Measurements from ENCODE around the gene GGTA1.
"Not testable (repeated sequence)": the region's sequence is repeated elsewhere in the genome, so short reads cannot be mapped to it uniquely, and the experiment has no call there.

The GGTA1 gene

GRCh38 chr9:121455527-121456239, 44.0 kb downstream of the GGTA1 start:
- no peak for DNase-seq

- no peak for DNase-seq
Measured at GRCh38 chr9:121454972-121455371, 44.7 kb downstream of the GGTA1 start.

GRCh38 chr9:121453232-121453892, 46.3 kb downstream of the GGTA1 start:
- no peak for DNase-seq

- no peak for DNase-seq
Measured at GRCh38 chr9:121452085-121452484, 47.6 kb downstream of the GGTA1 start.

GRCh38 chr9:121451586-121451985, 48.1 kb downstream of the GGTA1 start:
- DNase-seq, result no peak

- no peak for DNase-seq
Measured at GRCh38 chr9:121450241-121450640, 49.4 kb downstream of the GGTA1 start.

GRCh38 chr9:121449786-121450185, 49.9 kb downstream of the GGTA1 start:
- no peak for DNase-seq

GRCh38 chr9:121447321-121447834, 52.3 kb downstream of the GGTA1 start:
- peak; percentile 51 for DNase-seq

- no peak for DNase-seq
Measured at GRCh38 chr9:121445986-121446385, 53.7 kb downstream of the GGTA1 start.

GRCh38 chr9:121443981-121444380, 55.7 kb downstream of the GGTA1 start:
- DNase-seq, result no peak

GRCh38 chr9:121441165-121441564, 58.5 kb downstream of the GGTA1 start:
- DNase-seq, result no peak

- DNase-seq, result peak; percentile 34
Measured at GRCh38 chr9:121439711-121440664, 59.7 kb downstream of the GGTA1 start.

- no peak for DNase-seq
Measured at GRCh38 chr9:121439016-121439415, 60.6 kb downstream of the GGTA1 start.

- DNase-seq, result no peak
Measured at GRCh38 chr9:121437891-121438290, 61.8 kb downstream of the GGTA1 start.

- not testable (repeated sequence) for DNase-seq
Measured at GRCh38 chr9:121437046-121437445, 62.6 kb downstream of the GGTA1 start.

- peak; percentile 29 for DNase-seq
Measured at GRCh38 chr9:121434969-121435368, 64.7 kb downstream of the GGTA1 start.

GRCh38 chr9:121427899-121428298, 71.7 kb downstream of the GGTA1 start:
- no peak for DNase-seq

- DNase-seq, result peak; percentile 9
Measured at GRCh38 chr9:121424024-121424432, 75.6 kb downstream of the GGTA1 start.

GRCh38 chr9:121411993-121412392, 87.7 kb downstream of the GGTA1 start:
- no peak for DNase-seq

- DNase-seq, result no peak
Measured at GRCh38 chr9:121405899-121406298, 93.7 kb downstream of the GGTA1 start.
